Neural cell (in vitro differentiated cells): Measurements from ENCODE around the gene C3.

Source experiments
- CTCF ChIP-seq: fragments of 450-650 bp; IDR thresholded peaks from 2 replicates; pipeline ENCODE4 v1.5.1; 2014; ENCODE audit warnings: antibody characterized with exemption, mild to moderate bottlenecking, moderate library complexity; ENCODE audit not compliant: poor library complexity, severe bottlenecking
- EP300 ChIP-seq: fragments of 450-650 bp; conservative IDR thresholded peaks from 2 replicates; pipeline ENCODE4 v1.6.1; 2014; ENCODE audit warnings: antibody characterized with exemption, mild to moderate bottlenecking, moderate library complexity; ENCODE audit not compliant: poor library complexity, severe bottlenecking
- EZH2 ChIP-seq: fragments of 200-600, 300-800 bp; shearing (Covaris generic), sonication (generic); IDR thresholded peaks from 2 replicates; pipeline ENCODE4 v1.6.1; 2014; ENCODE audit warnings: antibody characterized with exemption, low read length, borderline replicate concordance, mild to moderate bottlenecking; ENCODE audit not compliant: insufficient read depth, poor library complexity, severe bottlenecking
- MXI1 ChIP-seq: fragments of 450-650 bp; conservative IDR thresholded peaks from 2 replicates; pipeline ENCODE4 v1.6.1; 2014; ENCODE audit warnings: antibody characterized with exemption, mild to moderate bottlenecking; ENCODE audit not compliant: poor library complexity, severe bottlenecking
- POLR2AphosphoS5 ChIP-seq: IDR thresholded peaks from 2 replicates; pipeline ENCODE4 v1.6.1; 2012
- TAF1 ChIP-seq: IDR thresholded peaks from 2 replicates; pipeline ENCODE4 v1.6.1; 2012; ENCODE audit warnings: low read depth

GRCh38 chr19:6761053-6761676, 40.7 kb upstream of the C3 start:
- TF ChIP-seq CTCF (no peak), POLR2AphosphoS5 (no peak), MXI1 (no peak), EP300 (no peak), EZH2 (no peak), TAF1 (no peak)
